Measurements from ENCODE around the gene BCL10.

DNA sequence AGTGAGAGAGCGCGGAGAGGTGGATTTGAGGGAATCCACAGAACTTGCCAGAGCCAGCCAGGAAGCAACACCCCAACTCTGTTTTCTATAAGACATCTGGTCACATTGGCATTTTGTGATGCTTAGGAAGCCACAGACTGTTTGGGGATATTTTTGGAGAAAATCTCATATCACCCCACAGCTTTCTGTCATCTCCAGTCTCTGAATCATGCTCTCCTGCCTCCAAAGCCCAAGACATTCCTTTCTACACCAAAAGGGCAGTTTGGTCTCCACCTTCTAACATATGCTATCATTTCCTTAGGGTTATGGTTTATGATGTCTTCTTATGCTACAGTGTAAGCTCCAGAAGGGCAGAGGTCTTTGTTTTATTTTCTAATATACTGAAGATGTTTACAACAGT lies 14.4 kb upstream of the BCL10 start:
- TF ChIP-seq CTCF (IDR thresholded peaks at IDR 0.05) (no peak), POLR2AphosphoS5 (IDR thresholded peaks at IDR 0.05; ENCODE audit: insufficient read depth in 1 of 2, low read depth in 1 of 2) (no peak)
